ENCODE data around the gene ATP8B4. TPM values are rescaled to one million over a fixed set of nuclear protein-coding genes. Genes with fewer than 3 reads are reported as not detected.
A peak's percentile ranks its signal among the peaks of the same experiment; 100 is the strongest.

Gene ATP8B4
- total RNA-seq, 2 donors from 2014 or later = 8.3 to 55.7 TPM

DNA sequence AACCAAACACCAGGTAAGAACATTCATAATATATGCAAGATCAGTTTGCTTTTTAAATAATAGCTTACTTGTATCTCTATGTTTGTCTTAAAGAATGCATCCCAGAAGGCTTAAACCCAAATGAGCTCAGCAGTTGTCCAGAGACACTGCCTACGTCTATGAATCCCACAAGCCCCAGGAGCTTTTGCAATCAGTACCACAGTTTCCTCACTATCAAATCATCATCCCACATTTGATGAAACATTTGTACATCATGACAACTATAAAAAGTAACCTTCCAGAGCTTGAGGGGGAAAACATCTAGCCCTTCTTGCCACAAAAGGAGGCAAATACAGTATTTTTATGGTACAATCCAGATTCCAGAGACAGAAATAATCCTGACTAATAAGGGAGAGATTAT, 63.7 kb downstream of the ATP8B4 start:
- Histone ChIP-seq H3K9me3 (no peaks in the 10 kb centered on the region), H3K27ac (peak overlapping the region in 1 of 2 donors; percentile 25), H3K4me1 (replicated peaks) (no peaks in the 10 kb centered on the region), H3K36me3 (no peaks in the 10 kb centered on the region), H3K27me3 (replicated peaks; ENCODE audit: insufficient read depth) (no peaks in the 10 kb centered on the region), H3K4me3 (no peak overlapping the region)
- intact Hi-C loops (cut with DNase I) = no loop called here
- TF ChIP-seq, protein P1, sequence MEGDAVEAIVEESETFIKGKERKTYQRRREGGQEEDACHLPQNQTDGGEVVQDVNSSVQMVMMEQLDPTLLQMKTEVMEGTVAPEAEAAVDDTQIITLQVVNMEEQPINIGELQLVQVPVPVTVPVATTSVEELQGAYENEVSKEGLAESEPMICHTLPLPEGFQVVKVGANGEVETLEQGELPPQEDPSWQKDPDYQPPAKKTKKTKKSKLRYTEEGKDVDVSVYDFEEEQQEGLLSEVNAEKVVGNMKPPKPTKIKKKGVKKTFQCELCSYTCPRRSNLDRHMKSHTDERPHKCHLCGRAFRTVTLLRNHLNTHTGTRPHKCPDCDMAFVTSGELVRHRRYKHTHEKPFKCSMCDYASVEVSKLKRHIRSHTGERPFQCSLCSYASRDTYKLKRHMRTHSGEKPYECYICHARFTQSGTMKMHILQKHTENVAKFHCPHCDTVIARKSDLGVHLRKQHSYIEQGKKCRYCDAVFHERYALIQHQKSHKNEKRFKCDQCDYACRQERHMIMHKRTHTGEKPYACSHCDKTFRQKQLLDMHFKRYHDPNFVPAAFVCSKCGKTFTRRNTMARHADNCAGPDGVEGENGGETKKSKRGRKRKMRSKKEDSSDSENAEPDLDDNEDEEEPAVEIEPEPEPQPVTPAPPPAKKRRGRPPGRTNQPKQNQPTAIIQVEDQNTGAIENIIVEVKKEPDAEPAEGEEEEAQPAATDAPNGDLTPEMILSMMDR (IDR thresholded peaks at IDR 0.05) = no peak
- TF ChIP-seq POLR2A (IDR thresholded peaks at IDR 0.05) (no peak), POLR2AphosphoS5 (IDR thresholded peaks at IDR 0.05) (no peak)
- no peak for DNase-seq (ENCODE audit: low spot score)
- 52% methylated on average over 1 of the region's 1 CpG for WGBS

DNA sequence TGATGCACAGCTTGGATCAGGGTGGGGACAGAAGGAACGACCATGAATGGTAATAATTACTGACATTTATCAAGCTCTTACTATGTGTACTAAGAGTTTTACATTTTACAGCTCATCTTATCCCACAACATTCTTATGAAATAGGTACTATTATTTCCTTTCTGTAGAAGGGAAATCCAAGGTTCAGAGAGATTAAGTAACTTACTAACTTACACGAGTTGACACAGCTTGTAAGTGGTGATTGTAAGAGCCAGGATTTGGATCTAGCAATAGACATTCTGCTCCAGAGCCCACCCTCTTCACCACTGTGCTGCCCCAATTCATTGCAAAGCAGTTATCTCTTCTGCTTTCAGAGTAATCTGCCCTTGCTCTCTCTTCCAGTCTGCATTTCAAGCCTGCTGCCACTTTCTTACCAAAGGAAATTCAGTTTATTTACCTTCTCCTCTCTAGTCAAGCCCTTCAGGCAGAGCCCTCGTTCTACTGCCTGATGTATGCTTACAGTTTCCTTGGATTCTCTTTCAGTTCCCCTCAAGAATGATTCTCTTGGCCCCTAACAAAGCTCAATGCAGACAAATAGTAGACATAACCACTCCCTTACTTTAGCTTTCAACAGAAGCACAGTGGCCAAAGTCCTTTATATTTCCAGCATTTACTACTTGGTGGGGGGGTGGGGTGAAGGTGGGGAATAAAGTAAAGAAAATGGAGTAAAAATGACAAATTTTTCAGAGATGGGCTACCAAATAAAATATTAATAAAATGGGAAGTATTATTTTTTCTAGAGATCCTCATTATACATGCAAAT, 65.8 kb downstream of the ATP8B4 start:
- Histone ChIP-seq H3K27ac (no peak overlapping the region), H3K27me3 (replicated peaks; ENCODE audit: insufficient read depth) (no peaks in the 10 kb centered on the region), H3K4me1 (replicated peaks) (no peaks in the 10 kb centered on the region), H3K9me3 (no peaks in the 10 kb centered on the region), H3K36me3 (no peaks in the 10 kb centered on the region), H3K4me3 (no peak overlapping the region)
- WGBS = 43% methylated on average over 3 of the region's 3 CpGs
- TF ChIP-seq, protein P1 (IDR thresholded peaks at IDR 0.05) = no peak
- TF ChIP-seq POLR2A (IDR thresholded peaks at IDR 0.05) (no peak), POLR2AphosphoS5 (IDR thresholded peaks at IDR 0.05) (no peak)
- DNase-seq (ENCODE audit: low spot score) = no peak
- intact Hi-C loops (cut with DNase I) = loop anchor here (2.0 to 5.0 kb wide), 3 partner anchors 41 to 816 kb away; no protein-coding TSS in a partner anchor

DNA sequence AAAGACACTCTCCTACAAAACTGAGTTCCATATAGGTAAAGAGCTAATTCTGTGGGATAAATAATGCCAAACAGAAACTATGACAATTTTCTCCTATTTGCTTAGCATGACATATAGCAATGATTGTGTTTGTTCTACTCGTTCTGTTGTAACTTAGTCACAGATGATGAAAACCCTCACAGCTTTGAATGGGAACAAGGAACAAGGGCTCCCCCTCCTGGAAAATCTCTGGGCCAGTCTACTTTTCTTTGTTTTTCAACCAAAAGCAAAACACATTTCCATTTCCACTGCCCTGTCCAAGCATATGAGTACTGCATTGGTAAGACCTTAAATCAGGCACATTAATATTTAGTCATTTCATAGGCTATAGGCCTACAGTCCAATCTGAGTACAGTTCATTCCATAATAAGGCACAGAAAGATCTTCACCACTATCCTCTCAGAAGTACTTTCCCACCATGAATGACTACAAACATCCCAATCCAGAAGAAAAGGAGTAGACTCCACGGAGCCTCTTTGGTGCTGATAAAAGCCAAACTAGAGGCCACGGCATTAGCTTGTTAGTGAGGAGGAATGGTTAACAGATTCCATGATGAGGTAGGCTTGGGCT, 67.1 kb downstream of the ATP8B4 start:
- intact Hi-C loops (cut with DNase I) = loop anchor here (2.0 to 5.0 kb wide), 3 partner anchors 40 to 815 kb away; no protein-coding TSS in a partner anchor
- H3K4me1 ChIP-seq (replicated peaks) = no peaks in the 10 kb centered on the region
- H3K4me3 ChIP-seq = no peak overlapping the region
- no peak overlapping the region for H3K27ac ChIP-seq
- peak; percentile 32 for DNase-seq (ENCODE audit: low spot score)
- H3K9me3 ChIP-seq = no peaks in the 10 kb centered on the region
- H3K27me3 ChIP-seq (replicated peaks; ENCODE audit: insufficient read depth) = no peaks in the 10 kb centered on the region
- no peaks in the 10 kb centered on the region for H3K36me3 ChIP-seq
- 39% methylated on average over 3 of the region's 3 CpGs for WGBS
- TF ChIP-seq POLR2AphosphoS5 (IDR thresholded peaks at IDR 0.05) (peak; percentile 44), POLR2A (IDR thresholded peaks at IDR 0.05) (no peak)
- TF ChIP-seq, protein P1 (IDR thresholded peaks at IDR 0.05) = peak; percentile 36 to 71 (median 52)

DNA sequence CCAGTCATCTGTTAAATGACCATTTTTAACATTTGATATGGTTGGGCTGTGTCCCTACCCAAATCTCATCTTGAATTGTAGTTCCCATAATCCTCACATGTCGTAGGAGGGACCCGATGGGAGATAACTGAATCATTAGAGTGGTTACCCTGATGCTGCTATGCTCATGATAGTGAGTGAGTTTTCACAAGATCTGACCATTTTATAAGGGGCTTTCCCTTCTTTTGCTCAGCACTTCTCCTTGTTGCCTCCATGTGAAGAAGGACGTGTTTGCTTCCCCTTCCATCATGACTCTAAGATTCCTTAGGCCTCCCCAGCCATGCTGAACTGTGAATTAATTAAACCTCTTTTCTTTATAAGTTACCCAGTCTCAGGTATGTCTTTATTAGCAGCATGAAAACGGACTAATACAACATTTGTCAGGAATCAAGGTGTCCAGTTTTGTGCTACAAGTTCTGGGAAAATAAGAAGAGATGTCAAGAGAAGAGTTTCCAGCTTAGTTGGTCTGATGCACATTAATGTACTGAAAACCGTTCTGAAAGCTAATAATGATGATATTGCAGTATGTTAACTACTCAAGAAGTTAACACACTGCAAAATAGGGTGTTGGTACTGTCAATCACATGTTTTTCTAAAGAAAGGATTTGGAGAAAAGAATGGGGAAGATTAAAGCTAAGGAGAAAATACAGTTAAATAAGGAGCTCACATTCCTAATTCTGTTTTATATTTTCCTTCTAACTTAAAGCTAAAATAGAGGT, 67.9 kb downstream of the ATP8B4 start:
- 78% methylated on average over 5 of the region's 5 CpGs for WGBS
- Histone ChIP-seq H3K4me1 (replicated peaks) (no peaks in the 10 kb centered on the region), H3K36me3 (no peaks in the 10 kb centered on the region), H3K9me3 (no peaks in the 10 kb centered on the region), H3K27me3 (replicated peaks; ENCODE audit: insufficient read depth) (no peaks in the 10 kb centered on the region), H3K4me3 (no peak overlapping the region), H3K27ac (no peak overlapping the region)
- no peak for DNase-seq (ENCODE audit: low spot score)
- TF ChIP-seq, protein P1 (IDR thresholded peaks at IDR 0.05) = no peak
- TF ChIP-seq POLR2AphosphoS5 (IDR thresholded peaks at IDR 0.05) (no peak), POLR2A (IDR thresholded peaks at IDR 0.05) (no peak)
- intact Hi-C loops (cut with DNase I) = loop anchor here (5.0 kb wide), 2 partner anchors 39 to 149 kb away; no protein-coding TSS in a partner anchor

Data from prostate gland (tissue), 2 donors.